Measurements from ENCODE around the gene INSL4.
A peak's percentile ranks its signal among the peaks of the same experiment; 100 is the strongest.

INSL4 gene

DNA sequence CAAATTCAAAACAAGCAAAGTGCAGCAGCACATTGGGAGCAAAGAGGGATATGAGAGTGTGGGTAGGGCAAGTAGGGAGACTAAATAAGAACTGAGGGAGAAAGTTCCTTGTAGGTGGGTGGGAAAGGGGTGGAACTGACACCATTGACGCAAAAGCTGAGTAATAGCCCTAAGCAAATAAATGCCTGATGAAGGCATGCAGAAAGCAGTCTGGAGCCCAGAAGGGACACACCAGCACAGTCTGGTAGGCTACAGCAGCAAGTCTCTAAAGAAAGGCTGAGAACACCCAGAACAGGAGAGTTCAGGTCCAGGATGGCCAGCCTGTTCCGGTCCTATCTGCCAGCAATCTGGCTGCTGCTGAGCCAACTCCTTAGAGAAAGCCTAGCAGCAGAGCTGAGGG lies at the start of gene INSL4:
TSS of gene INSL4 (plus strand) at position 208 of the 400 bp plus-strand sequence. CDS start at position 313, 105 bp downstream.
- no peak for DNase-seq (ENCODE audit: low read depth)

DNA sequence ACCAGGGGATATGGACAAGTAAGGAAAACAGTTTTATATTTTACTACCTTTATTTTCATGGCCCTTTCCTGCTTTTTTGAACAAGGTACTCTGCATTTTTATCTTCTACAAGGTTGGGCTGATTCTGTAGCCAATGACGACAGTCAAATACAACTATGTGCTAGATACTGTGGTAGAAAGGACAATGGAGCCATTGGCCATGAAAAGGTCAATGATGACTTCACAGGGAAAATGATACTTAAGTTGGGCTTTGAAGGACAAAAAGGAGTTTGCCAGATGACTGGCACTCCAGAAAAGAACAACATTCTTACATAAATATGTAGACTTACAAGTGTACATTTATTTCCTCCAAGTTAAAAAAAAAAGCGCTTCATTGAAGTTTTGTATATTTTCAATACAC lies 46.4 kb upstream of the INSL4 start:
- DNase-seq (ENCODE audit: low read depth), result no peak

DNA sequence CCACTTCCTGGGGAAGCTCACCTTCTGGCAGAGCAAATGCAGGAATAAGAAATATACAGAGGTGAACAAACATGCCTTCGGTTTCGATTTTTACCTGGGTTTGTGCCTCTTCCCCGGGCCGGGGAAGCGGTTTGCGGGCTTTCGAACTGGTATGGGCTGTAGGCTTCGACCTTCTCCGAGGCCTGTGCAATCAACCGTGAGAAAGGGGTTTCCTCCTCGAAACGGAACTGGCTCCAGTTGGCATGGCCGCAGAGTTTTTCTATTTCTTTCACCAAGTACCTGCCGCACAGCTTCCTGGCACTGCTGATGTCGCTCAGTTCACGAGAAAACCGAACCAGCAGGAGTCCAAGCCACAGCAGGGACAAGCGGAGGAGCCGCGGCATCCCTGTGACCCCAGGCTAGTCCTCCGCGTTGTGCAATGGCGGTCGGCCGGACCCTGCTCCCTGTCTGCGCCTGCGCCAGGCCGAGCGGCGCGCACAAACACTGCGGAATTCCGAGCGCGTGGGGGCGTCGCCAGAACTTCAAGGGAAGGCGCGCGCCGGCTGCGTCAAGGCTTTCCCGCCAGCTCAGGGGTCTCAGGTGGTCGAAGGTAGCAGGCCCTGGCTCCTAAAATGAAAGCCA lies 45.9 kb upstream of the INSL4 start, which contains the start of gene INSL6:
TSS of gene INSL6 (minus strand) at position 420 of the 621 bp plus-strand sequence. CDS start at position 383, 37 bp downstream.
- no peak for DNase-seq (ENCODE audit: low read depth)

DNA sequence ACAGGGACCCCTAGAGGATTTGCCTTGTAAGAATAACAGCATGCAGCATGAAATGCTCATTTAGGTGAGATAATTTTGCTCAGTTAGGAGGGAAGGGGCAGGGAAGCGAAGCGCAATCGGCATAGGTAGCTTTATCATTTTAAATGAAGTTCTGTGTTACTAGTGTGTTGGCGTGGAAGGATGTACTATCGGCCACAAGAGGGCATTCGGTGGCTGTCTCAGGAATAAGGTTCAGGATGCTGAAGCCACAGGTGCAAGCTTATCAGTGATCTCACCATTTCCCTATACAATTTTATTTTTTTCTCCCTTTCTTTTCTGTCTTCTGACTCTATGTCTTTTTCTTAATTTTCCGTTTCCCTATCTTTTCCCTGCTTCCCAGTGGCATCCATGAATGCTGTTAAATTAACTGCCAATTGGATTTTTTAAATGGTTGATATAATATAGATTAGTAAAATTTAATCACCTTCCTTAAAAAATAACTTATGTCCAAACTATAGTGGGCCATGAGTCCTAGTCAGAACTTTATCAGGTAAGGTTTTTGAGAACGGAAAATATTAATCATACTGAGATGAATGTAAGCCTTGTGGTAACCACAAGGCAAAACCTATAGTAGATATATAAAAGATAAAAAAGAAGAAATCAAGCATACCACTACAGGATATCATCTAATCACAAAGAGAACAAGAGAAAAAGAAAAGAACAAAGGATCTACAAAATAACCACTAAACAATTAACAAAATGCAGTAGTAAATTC lies 44.6 kb upstream of the INSL4 start:
- DNase-seq (ENCODE audit: low read depth), result peak; percentile 26

GRCh38 chr9:5188060-5188984 lies 42.9 kb upstream of the INSL4 start:
- DNase-seq (ENCODE audit: low read depth), result no peak

- DNase-seq (ENCODE audit: low read depth), result no peak
These were observed 39.2 kb upstream of the INSL4 start for GRCh38 chr9:5191985-5192384.

GRCh38 chr9:5193345-5193744 lies 37.9 kb upstream of the INSL4 start:
- DNase-seq (ENCODE audit: low read depth), result no peak

- no peak for DNase-seq (ENCODE audit: low read depth)
These were observed 35.8 kb upstream of the INSL4 start for GRCh38 chr9:5195463-5195862.

GRCh38 chr9:5205071-5205470 lies 26.1 kb upstream of the INSL4 start:
- no peak for DNase-seq (ENCODE audit: low read depth)

GRCh38 chr9:5230554-5230953 lies 665 bp upstream of the INSL4 start:
- no peak for DNase-seq (ENCODE audit: low read depth)

- DNase-seq (ENCODE audit: low read depth), result peak; percentile 2
These were observed 32.4 kb downstream of the INSL4 start for GRCh38 chr9:5263351-5264218.

DNA sequence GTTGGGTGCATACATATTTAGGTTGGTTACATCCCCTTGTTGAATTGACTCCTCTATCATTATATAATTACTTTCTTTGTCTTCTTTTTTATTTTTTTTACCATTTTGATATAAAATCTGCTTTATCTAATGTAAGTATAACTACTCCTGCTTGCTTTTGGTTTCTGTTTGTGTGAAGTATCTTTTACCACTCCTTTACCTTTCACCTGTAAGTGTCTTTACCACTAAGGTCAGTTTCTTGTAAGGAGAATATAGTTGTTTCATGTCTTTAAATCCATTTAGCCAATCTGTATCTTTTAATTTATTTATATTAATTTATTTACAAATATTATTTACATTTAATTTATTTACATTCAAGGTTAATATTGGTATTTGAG lies 33.0 kb downstream of the INSL4 start:
- DNase-seq (ENCODE audit: low read depth), result no peak

DNA sequence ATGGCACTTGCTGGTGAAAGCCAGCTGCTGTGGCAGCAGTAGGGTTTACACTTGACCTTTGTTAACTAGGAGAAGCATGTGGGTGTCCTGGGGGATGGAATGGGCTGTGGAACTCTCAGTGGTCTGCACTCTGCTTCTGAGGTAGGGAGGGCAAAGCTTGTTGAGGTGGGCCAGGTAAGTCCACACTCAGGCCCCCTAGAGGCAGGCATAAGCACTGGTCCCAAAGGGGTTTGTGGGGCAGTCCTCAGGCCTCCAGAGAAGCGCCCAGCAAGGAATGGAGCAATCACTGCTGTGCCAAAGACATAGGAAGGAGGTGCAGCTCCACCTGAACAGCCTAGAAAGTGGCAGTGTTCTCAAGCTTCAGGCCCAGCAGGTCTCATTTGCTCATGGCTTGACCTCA lies 34.7 kb downstream of the INSL4 start:
- DNase-seq (ENCODE audit: low read depth), result no peak

GRCh38 chr9:5269249-5269715 lies 38.1 kb downstream of the INSL4 start:
- DNase-seq (ENCODE audit: low read depth), result no peak

GRCh38 chr9:5274770-5275169 lies 43.6 kb downstream of the INSL4 start:
- DNase-seq (ENCODE audit: low read depth), result no peak

DNA sequence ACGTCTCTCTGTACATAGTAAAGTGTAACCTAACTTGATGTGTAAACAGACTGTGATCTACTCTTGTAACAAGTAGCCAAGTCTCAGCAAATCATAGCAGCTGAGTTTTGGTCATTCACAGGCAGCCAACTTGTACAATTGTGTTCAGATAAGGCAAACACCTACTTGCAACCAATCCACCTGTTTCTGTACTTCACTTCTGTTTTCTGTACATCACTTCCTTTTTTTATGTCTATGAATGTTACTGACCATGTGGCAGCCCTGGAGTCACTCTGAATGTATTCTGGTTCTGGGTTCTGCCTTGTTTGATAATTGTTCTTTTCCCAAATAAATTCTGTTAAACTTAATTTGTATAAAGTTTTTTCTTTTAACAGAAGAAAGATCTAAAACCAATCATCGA lies 47.3 kb downstream of the INSL4 start:
- no peak for DNase-seq (ENCODE audit: low read depth)
